Effector CD4-positive, alpha-beta T cell (primary cell): ENCODE results near the gene ARHGEF11.

Experiments used
- DNase-seq: peaks from one replicate; pipeline ENCODE4 v3.0.0-alpha.2; 2020

The ARHGEF11 gene

DNA sequence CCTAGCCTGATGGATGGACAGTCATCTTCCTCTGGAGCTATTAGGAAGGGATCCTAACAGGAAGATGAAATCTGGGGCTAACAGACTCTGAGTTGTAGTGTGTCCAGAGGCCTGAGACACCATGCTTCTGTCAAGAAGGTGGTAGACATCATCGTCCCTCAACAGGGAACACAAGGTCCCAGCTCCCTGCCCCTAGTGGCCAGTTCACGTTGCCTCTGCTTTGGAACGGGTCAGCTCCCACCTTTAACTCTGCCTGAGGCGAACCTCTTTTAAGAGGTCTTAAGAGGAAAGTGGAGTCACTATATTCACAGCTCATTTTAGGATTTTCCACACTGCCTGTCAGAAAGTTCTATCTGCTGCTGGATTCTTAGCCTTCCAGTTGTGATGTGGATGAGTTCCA, 96.8 kb downstream of the ARHGEF11 start:
- no peak for DNase-seq

DNA sequence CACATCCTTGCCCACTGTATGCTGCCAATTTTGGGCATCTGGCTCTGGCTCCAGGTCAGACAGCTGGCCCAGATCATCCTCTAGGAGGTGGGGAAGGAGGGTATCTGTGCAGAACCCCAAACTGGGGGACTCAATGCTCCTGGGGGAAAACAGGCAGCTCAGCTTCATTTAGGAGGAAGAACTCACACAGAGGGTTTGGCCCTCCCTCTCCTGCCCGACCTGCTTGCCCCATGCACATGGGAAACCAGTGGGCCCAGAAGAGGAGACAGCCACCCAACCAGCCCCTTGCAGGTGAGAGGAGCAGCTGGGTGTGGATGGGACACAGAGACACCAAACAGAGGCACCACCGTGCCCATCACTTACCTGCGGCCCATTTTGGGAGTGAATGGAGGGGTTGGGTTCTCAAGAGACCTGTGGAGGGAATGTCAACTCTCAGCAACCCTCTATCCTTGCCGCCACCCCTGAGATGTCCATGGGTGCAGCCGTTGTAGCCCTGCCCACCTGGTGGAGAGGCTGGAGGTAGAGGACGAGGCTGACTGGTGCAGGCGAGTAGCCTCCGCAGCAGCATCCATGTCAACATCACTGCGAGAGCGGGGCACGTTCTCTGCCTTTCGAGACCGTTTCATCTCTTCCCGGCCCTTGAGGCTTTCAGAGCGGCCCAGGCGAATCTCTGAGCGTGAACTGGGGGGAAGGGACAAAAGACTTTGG, 97.6 kb downstream of the ARHGEF11 start:
- DNase-seq = no peak

DNA sequence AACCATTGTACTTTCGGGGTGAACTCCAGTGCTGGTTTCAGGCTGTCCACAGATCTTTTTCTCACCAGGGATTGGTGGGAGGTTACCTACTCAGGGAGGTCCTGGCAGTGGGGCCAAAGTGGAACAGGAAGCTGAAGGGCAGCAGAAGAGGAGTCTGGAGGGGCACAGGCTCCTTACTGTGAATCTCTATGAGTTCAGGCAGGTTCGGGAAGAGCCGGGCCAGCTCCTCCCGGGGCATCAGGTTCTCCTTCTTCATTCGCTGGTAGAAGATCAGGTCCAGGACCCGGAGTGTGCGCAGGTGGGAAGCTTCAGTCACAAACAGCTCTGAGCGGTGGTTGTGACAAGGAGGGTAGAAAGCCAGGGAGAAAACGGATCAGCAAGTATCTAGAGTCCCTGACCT, 98.4 kb downstream of the ARHGEF11 start:
- DNase-seq = no peak

DNA sequence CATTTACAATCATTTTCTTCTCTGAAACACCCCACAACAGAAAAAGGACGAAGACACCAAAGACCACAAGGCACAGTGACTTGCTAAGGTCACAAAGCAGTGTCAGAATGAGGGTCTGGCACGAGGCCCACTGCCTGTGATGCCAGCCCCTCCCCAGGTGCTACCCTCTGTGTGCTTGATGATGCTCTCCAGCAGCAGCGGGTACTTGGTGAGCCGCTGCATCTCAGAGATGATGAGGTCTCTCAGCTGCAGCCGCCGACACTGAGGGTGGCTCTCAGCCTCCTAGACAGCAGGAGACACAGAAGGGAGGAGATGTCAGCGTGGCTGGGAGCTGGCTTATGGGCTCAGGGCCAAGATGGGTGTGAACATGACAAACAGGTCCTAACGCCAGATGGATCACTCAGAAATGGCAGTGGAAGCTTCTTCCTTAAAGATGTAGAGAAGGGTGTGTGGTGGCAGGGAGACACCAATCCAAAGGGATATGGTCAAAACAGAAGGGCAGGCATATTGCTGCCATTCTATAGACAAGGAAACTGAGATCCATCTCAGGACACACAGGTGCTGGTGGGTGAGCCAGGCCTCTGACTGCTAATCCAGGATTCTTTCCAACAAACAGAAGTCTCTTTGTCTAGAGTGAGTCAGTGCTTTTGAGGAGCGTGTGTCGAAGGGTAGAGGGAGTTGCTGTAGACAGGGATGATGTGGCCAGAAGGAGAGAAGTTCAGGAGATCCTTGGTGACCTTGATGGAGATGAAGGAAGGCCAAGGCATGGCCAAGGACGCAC, 99.5 kb downstream of the ARHGEF11 start:
- DNase-seq = no peak

DNA sequence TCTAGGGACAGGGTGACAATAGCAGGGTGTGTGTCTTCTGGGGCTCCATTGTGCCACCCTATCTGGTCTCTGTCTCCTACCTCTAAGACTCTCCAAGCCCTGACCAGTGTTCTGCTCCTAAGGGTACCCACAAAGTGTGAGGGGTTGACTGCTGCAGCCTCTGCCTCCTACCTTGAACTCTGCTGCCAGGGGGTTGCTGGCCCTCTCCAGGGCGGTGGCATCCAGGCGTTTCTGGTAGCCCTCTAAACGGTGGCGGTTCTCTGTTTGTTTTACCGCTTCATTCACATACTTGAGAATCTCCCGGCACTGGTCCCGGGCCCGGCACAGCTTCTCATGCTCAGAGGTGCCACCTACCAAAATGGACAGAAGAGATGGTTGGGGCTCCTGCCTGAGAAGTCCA, 100.7 kb downstream of the ARHGEF11 start:
- DNase-seq = no peak

DNA sequence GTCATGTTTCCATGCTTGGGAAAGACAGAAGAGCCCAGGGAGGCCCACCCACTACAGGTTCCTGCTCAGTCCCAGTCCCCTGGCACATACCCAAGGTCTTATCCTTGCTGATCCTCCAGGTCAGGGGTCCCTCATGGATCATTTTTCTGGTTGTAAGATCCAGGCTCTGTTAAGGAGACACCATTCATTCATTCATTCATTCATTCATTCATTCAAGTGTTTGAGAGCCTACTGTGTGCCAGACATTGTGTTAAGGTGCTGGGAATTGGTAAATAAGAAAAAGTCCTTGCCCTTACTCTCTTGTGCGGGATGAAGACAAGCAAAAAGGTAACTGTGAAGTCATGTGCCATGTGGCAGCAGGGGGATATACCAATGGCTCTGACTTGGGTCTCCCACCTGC, 101.3 kb downstream of the ARHGEF11 start:
- DNase-seq = no peak

DNA sequence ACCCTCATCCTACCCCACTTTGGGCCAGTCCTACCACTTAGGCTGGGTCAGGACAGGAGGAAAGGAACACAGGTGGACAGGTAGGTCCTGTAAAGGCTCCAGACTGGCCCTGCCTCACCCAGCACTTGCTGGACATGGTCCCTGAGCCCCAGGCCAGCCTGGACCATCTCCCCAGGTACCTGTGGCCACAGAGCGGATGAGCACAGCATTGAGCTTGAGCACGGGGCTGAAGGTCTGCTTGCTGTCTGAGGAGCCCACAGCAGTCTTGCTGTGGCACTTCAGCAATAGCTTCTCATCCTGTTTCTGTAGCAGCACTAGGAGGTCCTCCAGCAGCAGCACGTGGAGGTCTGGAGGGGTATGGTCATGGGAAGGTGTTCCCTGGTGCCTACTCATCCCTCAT, 101.8 kb downstream of the ARHGEF11 start:
- no peak for DNase-seq

DNA sequence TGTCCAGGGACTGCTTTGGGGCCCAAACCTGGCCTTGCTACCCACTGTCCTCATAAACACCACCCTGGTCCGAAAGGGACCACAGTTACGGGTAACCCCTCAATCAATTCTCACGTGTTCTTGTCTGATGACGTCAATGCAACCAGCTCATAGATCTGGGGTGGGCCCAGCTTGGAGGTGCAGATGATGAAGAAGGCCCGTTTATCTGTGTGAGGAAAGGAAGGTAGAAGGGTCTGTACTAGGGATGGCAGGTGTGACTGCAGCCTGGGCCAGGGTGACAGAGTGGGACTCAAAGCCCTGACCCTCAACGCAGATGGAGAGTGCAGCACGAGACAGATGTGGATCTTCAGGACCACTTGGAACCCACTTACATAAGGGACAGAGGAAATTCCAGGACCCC, 103.0 kb downstream of the ARHGEF11 start:
- DNase-seq = no peak

DNA sequence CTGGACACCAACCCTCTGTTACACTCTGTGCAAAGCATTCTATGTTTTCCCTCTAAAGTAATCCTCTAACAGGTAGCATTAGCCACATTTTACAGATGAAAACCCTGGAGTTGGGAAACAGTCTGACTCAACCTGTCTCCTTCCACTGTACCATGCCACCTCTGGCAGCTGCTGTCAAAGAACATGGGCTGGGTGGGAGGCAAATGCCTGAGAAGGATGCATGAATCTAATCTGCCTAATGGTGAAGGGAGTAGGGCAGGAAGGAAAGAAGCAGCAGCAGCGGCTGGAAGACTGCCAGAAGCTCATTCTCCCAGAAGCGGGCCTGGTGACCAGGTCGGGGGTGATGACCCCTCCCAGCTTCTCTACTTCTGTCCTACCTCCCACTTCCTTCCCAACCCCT, 103.4 kb downstream of the ARHGEF11 start:
- no peak for DNase-seq

DNA sequence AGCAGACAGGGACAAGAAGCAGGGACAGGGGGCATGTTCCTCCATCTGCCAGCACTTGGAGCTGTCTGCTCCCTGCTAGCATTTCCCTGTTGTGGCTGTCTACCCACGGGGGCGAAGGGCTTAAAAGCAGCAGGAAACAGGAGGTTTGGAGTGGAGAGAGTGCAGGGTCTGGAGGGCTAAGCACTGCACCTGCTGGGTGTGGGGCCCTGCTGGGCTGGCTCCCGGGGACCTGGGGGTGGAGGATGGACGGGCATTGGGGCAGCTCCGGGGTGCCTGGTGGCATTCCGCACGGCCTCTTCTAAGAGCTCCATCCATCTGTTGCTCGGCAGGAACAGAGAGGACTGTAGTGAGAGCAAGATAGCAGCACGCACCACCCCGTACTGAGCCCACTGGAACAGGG, 103.9 kb downstream of the ARHGEF11 start:
- DNase-seq = no peak

DNA sequence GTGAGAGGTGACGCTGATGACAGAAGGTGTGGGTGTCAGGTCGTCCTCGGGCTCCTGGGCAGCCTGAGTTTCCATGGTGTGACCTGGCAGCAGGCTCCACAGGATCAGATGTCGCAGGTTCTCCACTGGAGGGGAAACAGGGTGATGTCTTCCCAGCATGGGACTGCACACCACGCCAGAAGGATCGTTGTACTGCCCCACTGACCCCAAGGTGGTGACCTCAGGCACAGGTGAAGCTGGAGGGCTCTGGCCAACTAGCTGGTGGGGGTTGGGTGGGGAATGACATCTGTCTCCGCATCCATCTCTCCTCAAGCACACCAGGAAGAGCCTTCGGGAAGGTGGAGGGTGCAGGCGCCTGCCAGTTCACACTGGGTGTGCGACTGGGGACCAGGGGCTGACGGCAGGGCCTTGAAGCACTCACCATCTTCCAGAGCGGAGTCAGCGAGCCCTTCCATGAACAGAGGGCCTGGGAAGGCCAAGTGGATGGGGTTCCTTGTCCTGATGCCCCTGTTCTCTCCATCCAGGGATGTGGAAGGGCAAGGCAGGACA, 105.7 kb downstream of the ARHGEF11 start:
- no peak for DNase-seq

DNA sequence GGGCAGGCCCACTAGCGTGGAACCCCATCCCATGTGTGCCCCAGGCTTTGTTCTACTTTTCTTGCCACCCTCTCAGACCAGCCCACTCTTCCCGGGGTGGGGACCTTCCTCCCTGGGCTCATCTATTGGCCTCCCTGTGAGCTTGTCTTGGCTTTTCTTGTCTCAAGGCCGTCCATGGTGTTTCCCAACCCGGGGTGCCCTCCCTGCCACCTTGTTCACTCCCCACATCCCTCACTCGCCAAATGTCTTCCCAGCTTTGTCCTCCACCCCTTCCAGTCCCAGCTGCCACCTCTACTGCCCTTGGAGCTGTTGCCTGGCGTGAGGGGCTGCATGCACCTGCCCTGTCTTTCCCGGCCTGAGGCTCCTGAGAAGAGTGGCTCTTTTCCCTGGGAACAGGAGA, 106.7 kb downstream of the ARHGEF11 start:
- DNase-seq = no peak

DNA sequence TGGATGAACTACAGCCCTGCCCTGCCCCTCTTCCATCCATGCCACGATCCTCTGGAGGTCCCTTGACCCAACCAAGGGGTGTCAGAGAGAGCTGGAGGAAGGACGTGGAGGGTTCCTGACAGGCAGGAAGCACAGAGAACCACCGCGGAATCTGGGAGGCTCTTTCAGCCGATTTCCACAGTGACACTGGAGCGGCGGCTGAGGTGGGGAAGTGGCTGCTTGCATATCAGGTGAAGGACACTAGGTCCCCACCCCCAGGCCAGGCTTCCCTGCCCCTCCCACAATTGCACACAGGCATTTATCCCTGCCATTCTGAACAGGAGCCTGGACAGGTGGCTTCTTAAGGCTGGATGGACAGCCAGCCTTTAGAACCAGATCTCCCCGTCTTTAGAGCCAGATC, 107.7 kb downstream of the ARHGEF11 start:
- no peak for DNase-seq

DNA sequence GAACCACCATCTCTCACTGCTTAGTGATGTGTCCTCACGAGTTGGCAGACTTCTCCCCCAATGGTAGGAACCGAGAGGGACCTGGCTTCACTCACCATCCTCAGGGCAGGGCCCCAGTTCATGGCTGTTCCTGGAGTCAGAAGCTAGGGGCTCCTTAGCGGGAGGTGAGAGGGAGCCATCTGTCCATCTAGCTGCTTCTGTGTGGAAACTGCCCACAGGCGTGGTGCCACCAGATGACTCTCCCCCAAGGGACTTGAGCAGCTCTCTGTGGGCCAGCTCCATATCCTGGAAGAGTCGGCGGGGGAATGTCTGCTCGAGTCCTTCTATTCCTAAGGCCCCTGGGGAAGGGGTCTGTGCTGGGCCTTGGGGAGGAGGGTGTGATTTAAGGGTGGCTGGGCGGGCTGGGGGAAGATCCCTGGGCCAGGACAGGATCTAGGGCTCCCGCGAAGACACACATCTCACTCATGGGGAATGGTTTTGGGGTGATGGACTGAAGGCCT, 108.8 kb downstream of the ARHGEF11 start:
- no peak for DNase-seq

DNA sequence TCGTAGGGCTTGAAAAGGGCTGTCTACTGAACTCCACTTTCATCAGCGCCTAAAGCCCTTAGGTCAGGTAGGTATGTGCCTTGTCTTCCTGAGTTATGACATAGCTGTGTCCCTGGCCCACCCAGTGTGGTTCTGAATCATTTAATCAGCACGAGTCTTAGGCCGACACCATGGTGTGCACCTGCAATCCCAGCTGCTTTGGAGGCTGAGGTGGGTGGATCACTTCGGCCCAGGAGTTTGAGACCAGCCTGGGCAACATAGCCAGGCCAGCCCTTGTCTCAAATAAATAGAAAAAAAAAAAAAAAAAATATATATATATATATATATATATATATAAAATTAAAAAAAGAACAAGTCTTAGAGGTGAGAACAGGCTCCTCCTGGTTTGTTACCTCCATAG, 109.4 kb downstream of the ARHGEF11 start:
- no peak for DNase-seq

DNA sequence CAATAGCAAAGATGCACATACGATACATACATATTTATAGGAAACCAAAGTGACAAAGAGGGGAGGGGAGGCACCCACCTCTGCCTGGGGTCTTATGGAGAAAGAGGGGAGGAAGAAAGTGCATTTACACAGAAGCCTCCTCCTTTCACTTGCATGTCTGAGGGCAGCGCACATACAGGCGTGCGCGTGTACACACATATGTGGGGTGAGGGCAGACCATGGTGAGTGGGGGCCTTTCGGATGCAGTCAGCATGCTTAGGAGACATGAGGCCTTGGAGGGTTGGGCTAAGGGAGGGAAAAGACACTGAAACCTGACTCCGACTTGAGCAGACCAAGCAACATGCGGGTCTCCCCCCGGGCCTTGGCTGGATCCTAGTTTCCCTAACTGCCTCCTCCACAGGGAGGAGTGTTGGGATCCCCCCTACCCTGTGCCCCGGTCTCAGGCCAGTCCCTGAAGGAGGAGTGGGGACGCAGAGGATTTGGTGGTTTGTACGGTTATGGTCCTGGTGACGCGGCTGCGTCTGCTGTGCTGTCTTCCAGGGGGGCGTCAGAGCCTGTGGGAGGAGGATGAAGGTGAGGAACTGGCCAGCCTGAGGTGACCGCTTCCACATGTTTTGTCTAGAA, 109.9 kb downstream of the ARHGEF11 start:
- no peak for DNase-seq

DNA sequence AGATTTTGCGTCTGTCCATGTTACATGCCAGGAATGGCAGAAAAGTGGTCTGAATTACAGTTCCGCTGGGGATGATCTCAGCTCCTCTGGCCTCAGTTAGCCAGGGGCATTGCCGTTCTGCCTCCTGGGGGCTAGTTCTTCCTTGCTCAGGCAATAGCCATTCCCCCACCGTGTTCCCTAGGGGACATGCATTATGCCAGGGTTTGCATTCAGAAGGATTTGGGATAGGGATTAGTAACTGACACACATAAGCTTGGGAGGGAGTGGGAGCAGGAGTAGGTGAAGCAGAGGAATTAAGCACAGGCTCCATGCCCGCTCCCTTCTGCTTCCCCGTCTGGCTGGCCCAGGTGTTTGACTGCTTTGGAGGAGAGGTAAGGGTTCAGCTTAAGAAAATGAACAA, 112.4 kb downstream of the ARHGEF11 start:
- DNase-seq = no peak

DNA sequence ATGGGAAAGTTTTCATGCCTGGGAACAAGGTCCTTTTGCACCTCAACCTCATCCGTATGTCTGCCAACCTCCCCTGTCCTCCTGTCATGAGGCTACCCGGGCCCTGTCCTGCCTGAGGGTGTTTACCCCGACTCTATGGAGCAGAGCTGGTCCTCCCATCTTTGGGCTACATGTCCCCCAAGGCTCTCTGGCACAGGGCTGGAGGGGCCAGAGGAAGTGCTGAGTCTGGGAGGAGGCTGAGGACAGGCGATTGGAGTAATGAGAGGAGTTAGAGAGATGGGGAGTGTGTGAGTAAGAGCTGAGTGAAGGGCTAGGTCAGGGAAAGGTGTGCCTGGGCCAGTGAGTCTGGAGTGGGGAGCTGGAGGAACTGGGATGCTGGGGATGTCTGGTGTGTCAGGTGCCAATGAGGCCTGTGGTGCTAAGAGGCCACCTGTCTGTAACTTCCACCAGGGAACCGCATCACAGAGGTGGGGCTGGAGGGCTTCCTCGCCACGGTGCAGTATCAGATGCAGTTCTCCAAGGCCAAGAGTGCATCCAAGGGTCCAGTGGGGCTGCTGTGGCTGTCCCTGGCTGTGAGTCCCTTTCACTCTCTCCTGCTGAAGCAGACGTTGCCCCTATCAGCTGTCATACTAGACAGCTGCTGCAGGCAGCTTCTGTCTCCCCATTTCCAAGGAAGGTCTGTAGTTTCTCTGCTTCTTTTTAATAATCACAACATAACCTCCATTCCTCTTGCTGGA, 113.4 kb downstream of the ARHGEF11 start:
- DNase-seq = no peak

DNA sequence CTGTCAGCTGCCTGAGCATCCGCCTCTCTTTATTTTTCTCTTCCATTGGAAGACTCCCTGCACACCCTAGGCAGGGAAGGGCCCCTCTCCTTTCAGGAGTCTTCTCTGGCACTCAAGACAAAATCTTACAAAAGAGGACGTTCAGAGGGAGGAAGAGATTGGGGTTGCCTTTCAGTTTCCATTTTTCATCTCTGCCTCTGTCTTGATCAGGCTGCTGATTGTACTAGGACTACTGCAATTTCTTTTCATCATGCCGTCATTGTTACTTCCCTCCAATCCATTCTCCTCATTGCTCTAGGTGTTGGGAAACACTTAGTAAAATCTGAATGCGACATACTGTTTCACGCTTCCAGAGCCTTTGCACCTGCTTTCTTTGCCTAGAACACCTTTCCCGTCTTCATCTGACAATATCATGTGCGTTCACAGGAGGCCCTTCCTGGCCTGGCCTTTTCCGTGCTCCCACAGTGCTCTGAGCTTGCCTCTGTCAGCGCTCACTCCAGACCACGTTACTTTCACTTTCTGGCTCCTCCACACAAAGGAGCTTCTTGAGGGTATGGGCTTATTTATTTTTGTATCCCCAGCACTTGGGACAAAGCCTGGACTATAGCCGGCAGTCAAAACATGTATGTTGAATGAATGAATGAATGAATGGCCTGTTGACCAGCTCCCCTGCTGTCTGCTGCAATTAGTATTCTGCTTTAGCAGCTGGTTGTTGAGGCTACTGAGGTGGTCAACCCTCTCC, 114.2 kb downstream of the ARHGEF11 start:
- no peak for DNase-seq

DNA sequence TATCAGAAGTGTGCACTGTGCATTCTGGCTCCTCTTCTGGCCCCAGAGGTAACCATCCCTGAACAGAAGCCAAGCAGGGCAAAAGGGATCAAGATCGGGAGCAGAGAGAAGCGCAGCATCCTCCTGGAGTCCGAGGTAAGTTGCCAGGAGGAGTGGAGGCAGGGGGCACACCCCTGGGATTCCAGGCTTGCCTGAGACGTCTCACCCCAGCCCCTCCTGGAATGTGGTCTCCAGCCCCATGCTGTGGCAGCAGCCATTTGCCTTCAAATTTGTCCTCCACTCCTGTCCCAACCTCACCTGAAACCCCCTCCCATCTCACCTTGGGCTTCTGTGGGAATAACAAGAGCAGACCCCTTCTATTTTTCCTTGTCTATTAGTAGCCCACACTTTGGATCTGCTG, 115.1 kb downstream of the ARHGEF11 start:
- DNase-seq = no peak

DNA sequence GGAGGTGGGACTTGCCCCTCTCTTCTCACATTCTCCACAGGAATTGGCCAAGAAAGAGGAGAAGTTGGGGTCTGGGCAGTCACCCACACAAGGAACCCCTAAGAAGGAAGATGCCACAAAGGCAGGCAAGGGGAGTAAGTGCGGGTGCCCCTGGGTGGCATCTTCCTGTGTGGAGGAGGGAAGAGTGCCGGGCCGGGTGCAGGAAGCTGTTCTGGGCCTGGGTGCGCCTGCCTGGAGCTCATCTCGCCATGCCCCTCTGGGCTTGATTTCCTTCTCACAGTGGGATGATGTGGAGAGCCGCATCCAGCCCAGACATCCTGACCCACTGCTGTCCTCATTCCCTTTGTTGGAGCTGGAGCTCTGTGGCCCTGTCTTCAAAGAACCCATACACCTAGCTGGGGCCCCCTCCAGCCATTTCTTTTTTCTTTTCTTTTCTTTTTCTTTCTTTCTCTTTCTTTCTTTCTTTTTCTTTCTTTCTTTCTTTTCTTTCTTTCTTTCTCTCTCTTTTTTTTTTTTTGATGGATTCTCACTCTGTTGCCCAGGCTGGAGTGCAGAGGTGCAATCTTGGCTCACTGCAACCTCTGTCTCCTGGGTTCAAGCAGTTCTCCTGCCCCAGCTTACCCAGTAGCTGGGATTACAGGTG, 115.8 kb downstream of the ARHGEF11 start:
- no peak for DNase-seq
